Activated CD4-positive, alpha-beta T cell treated with anti-CD3 and anti-CD28 coated beads, Interleukin-2, Interleukin-4, amounts not matched to agents 100 ng/mL and 50 ng/mL, durations not matched to agents 16 hours and 8 hours (primary cell): ENCODE results near the gene ADCY9.

ENCODE experiments used
- DNase-seq: peaks from one replicate; pipeline ENCODE4 v3.0.0-alpha.2; 2020; ENCODE audit warnings: low spot score

Gene ADCY9

GRCh38 chr16:4123616-4124300 is 7.5 kb upstream of the ADCY9 start:
- no peak for DNase-seq

GRCh38 chr16:4120176-4120575 is 3.9 kb upstream of the ADCY9 start:
- no peak for DNase-seq

GRCh38 chr16:4117250-4117578 is 972 bp upstream of the ADCY9 start:
- no peak for DNase-seq

- DNase-seq, result no peak
Observed at GRCh38 chr16:4115949-4116318, 308 bp downstream of the ADCY9 start.

GRCh38 chr16:4115209-4115948 is 863 bp downstream of the ADCY9 start:
- peak; percentile 28 for DNase-seq

- DNase-seq, result no peak
Observed at GRCh38 chr16:4114257-4115208, 1.7 kb downstream of the ADCY9 start.

- no peak for DNase-seq
Observed at GRCh38 chr16:4113358-4114256, 2.6 kb downstream of the ADCY9 start.

GRCh38 chr16:4111748-4112696 is 4.2 kb downstream of the ADCY9 start:
- DNase-seq, result no peak

- no peak for DNase-seq
Observed at GRCh38 chr16:4110680-4111079, 5.6 kb downstream of the ADCY9 start.

- DNase-seq, result no peak
Observed at GRCh38 chr16:4110065-4110464, 6.2 kb downstream of the ADCY9 start.

GRCh38 chr16:4109250-4109736 is 6.9 kb downstream of the ADCY9 start:
- DNase-seq, result no peak

- DNase-seq, result no peak
Observed at GRCh38 chr16:4106516-4106915, 9.7 kb downstream of the ADCY9 start.

GRCh38 chr16:4105848-4106247 is 10.4 kb downstream of the ADCY9 start:
- DNase-seq, result no peak

GRCh38 chr16:4103745-4104144 is 12.5 kb downstream of the ADCY9 start:
- DNase-seq, result no peak

GRCh38 chr16:4101421-4102219 is 14.6 kb downstream of the ADCY9 start:
- DNase-seq, result no peak

- DNase-seq, result no peak
Observed at GRCh38 chr16:4098501-4098900, 17.7 kb downstream of the ADCY9 start.

- DNase-seq, result no peak
Observed at GRCh38 chr16:4097826-4098240, 18.4 kb downstream of the ADCY9 start.

- DNase-seq, result no peak
Observed at GRCh38 chr16:4096509-4096908, 19.7 kb downstream of the ADCY9 start.

- no peak for DNase-seq
Observed at GRCh38 chr16:4094127-4094773, 22.0 kb downstream of the ADCY9 start.
